Upper lobe of left lung (tissue), 4 donors: ENCODE data around the gene TCEA2.

Experiments
- CTCF ChIP-seq, 6 experiments: fragments of 450-650 bp in 4 of 6; fragments of 200-600 bp in 2 of 6; sonication (generic) in 2 of 6; IDR thresholded peaks; one replicate each; pipeline ENCODE4 v1.5.1; 2016 to 2019; ENCODE audit warnings: antibody characterized with exemption in 6 of 6
- POLR2A ChIP-seq, 4 donors: fragments of 450-650 bp; IDR thresholded peaks; one replicate each; pipeline ENCODE4 v1.5.1; 2016 to 2017; ENCODE audit warnings: antibody characterized with exemption in 4 of 4, mild to moderate bottlenecking in 2 of 4

- TF ChIP-seq POLR2A (IDR thresholded peaks at IDR 0.05), result no peak
- no peak for TF ChIP-seq CTCF (IDR thresholded peaks at IDR 0.05)
Measured at GRCh38 chr20:64116016-64116415, 53.0 kb downstream of the TCEA2 start.
